Neural crest cell (in vitro differentiated cells): Measurements from ENCODE around the gene COPS2. TPM values are rescaled to one million over a fixed set of nuclear protein-coding genes. Genes with fewer than 3 reads are reported as not detected.
A peak's percentile ranks its signal among the peaks of the same experiment; 100 is the strongest.

Experiments
- DNase-seq: peaks from one replicate; pipeline ENCODE4 v3.0.0; 2021; ENCODE audit warnings: low read depth, mixed read lengths, low spot score
- H3K27ac Mint-ChIP-seq: one replicate; pipeline ENCODE4 v1.8.0; 2021; ENCODE audit warnings: mild to moderate bottlenecking, mixed read lengths; ENCODE audit not compliant: unreplicated experiment
- H3K27me3 Mint-ChIP-seq: 2 replicates; pipeline ENCODE4 v1.8.0; 2021; ENCODE audit warnings: low read depth, mild to moderate bottlenecking, mixed read lengths
- H3K36me3 Mint-ChIP-seq: 2 replicates; pipeline ENCODE4 v1.8.0; 2021; ENCODE audit warnings: low read depth, mild to moderate bottlenecking, mixed read lengths
- H3K4me1 Mint-ChIP-seq: 2 replicates; pipeline ENCODE4 v1.8.0; 2021; ENCODE audit warnings: mixed read lengths
- H3K4me3 Mint-ChIP-seq: one replicate; pipeline ENCODE4 v1.8.0; 2021; ENCODE audit warnings: mild to moderate bottlenecking, mixed read lengths
- H3K9me3 Mint-ChIP-seq: 2 replicates; pipeline ENCODE4 v1.8.0; 2021; ENCODE audit warnings: mixed read lengths
- total RNA-seq: library from RNA; stranded (reverse); gene quantifications from 2 replicates; pipeline ENCODE4 v1.2.1, GENCODE V29; 2021
- TF ChIP-seq, protein P1 (sequence below): fragments of 200-600 bp; sonication (generic); conservative IDR thresholded peaks from 2 replicates; pipeline ENCODE4 v1.5.0; 2021; ENCODE audit warnings: antibody characterized with exemption, mild to moderate bottlenecking

Gene COPS2
- total RNA-seq, 1 donor from 2014 or later: 92.8 TPM

DNA sequence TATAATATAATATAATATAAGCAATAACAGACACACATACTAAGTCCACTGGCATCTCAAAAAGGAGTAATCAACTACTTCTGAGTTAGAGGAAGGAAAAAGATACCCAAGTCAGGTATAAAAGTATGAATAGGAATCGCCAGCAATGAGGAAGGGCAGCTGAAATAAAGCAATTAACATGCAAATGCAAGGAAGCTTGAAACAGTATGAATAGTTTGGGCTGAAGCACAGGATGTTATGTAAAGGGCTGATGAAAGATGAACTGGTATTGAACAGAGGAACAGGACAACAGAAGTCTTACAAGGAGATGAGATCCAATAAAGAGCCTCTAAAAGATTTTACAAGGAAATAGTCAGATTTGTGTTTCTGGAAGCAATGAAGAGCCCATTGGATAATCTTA is 7.1 kb downstream of the COPS2 start:
- H3K9me3 Mint-ChIP-seq: no peaks in the 10 kb centered on the region
- peaks cover 2% of the 10 kb centered on the region for H3K36me3 Mint-ChIP-seq
- no peak for DNase-seq
- TF ChIP-seq, protein P1, sequence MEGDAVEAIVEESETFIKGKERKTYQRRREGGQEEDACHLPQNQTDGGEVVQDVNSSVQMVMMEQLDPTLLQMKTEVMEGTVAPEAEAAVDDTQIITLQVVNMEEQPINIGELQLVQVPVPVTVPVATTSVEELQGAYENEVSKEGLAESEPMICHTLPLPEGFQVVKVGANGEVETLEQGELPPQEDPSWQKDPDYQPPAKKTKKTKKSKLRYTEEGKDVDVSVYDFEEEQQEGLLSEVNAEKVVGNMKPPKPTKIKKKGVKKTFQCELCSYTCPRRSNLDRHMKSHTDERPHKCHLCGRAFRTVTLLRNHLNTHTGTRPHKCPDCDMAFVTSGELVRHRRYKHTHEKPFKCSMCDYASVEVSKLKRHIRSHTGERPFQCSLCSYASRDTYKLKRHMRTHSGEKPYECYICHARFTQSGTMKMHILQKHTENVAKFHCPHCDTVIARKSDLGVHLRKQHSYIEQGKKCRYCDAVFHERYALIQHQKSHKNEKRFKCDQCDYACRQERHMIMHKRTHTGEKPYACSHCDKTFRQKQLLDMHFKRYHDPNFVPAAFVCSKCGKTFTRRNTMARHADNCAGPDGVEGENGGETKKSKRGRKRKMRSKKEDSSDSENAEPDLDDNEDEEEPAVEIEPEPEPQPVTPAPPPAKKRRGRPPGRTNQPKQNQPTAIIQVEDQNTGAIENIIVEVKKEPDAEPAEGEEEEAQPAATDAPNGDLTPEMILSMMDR: no peak
- H3K4me3 Mint-ChIP-seq: no peak overlapping the region
- H3K27me3 Mint-ChIP-seq: no peaks in the 10 kb centered on the region
- no peak overlapping the region for H3K27ac Mint-ChIP-seq
- H3K4me1 Mint-ChIP-seq: peaks cover 26% of the 10 kb centered on the region

DNA sequence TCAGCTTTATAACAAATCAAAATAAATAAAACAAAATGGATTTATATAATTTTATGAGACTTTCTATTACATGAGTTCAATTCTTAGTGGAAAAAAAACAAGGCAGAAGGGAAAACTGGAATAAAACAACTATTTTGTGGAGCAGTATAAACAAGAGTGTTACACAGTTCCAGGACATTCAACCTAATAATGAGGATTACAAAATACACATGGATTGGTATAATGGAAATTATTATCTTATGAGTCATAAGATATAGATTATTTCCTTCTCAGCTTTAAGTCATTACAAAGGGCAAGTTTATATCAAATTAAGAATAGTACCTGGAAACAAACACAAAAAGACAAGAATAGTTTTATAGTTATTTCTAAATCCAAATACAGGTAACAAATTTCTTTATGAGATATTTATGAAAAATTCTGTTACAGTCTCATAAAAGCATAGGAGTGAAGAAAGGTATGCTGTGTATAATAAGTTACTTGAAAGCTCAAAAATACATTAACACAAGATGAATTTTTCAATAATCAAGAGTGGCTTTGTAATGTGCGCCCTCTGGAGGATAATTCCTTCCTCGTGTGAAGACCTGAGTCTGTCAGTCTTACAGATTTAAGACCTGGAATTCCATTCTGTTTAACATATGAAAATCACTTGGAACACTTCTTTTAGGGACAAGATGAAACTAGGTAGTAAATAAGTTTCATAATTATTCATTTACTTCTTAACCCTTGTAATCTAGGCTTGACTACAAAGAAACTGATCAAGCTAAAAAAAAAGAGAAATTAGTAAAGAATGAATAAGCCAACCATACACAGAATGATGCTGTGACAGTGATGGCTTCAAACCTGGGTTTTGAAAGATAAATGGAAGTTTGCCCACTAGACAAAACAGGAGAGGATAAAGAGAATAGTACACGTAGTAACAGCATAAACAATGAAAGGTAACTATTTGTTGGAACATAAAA is 9.5 kb downstream of the COPS2 start:
- TF ChIP-seq, protein P1: peak; percentile 81
- Mint-ChIP-seq H3K9me3 (no peaks in the 10 kb centered on the region), H3K27me3 (no peaks in the 10 kb centered on the region), H3K4me3 (no peak overlapping the region), H3K27ac (no peak overlapping the region), H3K36me3 (peaks cover 12% of the 10 kb centered on the region), H3K4me1 (peaks cover 20% of the 10 kb centered on the region)
- peak; percentile 27 for DNase-seq

DNA sequence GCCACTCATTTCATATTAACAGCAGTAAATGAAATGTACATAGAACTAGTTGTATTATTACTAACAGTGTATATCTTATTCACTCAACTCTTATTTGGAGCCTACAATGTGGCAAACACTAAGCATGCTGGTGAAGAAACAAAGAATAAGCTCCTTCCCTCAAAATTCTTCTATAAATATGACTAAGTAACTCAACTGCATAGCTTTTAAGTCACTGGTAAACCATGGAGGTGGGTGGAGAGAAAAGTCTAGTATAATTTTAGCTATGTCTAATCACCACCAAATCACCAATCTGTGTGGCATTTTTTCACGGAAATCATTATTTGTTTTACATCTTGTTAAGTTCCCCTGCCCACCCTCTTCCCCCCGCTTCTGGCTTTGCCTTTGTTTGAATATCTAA is 17.5 kb downstream of the COPS2 start:
- no peak overlapping the region for H3K27ac Mint-ChIP-seq
- H3K4me1 Mint-ChIP-seq: no peaks in the 10 kb centered on the region
- no peak for DNase-seq
- H3K9me3 Mint-ChIP-seq: no peaks in the 10 kb centered on the region
- no peaks in the 10 kb centered on the region for H3K27me3 Mint-ChIP-seq
- no peak overlapping the region for H3K4me3 Mint-ChIP-seq
- peaks cover 19% of the 10 kb centered on the region for H3K36me3 Mint-ChIP-seq
- TF ChIP-seq, protein P1: no peak

GRCh38 chr15:49135911-49136310 is 19.5 kb downstream of the COPS2 start:
- TF ChIP-seq, protein P1: no peak
- no peak for DNase-seq
- H3K4me3 Mint-ChIP-seq: no peak overlapping the region
- no peak overlapping the region for H3K27ac Mint-ChIP-seq
- H3K36me3 Mint-ChIP-seq: peaks cover 17% of the 10 kb centered on the region
- no peaks in the 10 kb centered on the region for H3K27me3 Mint-ChIP-seq
- no peaks in the 10 kb centered on the region for H3K4me1 Mint-ChIP-seq
- no peaks in the 10 kb centered on the region for H3K9me3 Mint-ChIP-seq

DNA sequence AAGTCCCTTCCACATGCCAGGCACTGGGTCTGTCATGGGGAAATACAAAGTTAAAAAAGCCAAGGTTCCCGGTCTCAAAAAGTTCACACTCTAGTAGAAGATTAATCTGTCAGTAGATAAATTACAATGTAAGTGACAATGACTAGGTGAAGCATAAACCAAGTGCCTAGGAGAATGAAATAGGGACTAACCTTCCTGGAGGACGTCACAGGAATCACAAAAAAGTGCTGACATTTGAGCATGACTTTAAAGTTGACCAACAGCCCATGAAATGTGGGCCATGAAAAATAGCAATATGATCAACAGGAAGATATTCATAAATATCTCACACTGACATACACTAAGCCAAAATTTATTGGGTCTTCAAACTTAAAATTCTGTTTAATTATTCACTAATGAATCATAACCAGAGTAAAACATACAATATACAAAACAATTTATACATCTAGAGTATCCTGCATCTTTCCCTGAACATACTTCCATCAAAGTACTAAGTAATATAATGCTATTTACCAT is 20.0 kb downstream of the COPS2 start:
- H3K36me3 Mint-ChIP-seq: peaks cover 17% of the 10 kb centered on the region
- H3K4me1 Mint-ChIP-seq: no peaks in the 10 kb centered on the region
- H3K27ac Mint-ChIP-seq: no peak overlapping the region
- DNase-seq: no peak
- H3K9me3 Mint-ChIP-seq: no peaks in the 10 kb centered on the region
- no peak overlapping the region for H3K4me3 Mint-ChIP-seq
- TF ChIP-seq, protein P1: no peak
- H3K27me3 Mint-ChIP-seq: no peaks in the 10 kb centered on the region
